SIG-M5 (cell line): Measurements from ENCODE around the gene CHST11.

Experiments
- DNase-seq: peaks from one replicate; lab custom pipeline; 2025; lab: John Stamatoyannopoulos, UW

The CHST11 gene

DNA sequence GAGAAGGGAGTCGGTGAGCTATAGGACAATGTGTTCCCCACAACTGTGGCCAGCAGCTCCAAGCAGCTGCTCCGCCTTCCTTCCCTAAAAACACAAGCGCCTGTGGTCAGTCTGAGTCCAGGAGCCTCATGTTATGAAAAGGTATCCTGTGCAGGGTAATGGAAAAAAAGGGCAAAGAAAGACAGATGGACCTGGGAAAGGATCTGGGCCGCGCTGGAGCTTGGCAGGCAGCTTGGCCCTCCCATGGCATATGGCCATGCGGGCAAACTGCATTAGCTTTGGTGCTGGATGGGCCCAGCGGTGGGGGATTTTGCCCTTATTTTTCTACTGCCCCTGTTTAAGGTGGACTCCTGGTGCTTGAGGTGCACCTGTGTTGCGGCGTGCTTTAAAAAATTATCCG lies 23.7 kb upstream of the CHST11 start:
- no peak for DNase-seq

DNA sequence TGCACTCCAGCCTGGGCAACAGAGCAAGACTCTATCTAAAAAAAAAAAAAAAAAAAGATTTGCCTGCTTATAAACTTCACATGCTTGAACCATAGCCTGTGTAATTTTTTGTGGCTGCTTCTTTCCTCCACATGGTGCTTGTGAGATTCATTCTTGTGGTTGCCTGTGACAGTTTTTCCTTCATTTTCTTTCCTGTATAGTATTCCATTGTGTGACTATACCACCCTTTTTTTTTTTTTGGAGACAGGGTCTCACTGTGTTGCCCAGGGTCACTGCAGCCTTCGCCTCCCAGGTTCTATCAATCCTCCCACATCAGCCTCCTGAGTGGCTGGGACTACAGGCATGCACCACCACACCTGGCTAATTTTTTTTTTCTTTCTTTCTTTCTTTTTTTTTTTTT lies 22.6 kb upstream of the CHST11 start:
- no peak for DNase-seq

GRCh38 chr12:104435175-104435574 lies 21.6 kb upstream of the CHST11 start:
- DNase-seq, result no peak

DNA sequence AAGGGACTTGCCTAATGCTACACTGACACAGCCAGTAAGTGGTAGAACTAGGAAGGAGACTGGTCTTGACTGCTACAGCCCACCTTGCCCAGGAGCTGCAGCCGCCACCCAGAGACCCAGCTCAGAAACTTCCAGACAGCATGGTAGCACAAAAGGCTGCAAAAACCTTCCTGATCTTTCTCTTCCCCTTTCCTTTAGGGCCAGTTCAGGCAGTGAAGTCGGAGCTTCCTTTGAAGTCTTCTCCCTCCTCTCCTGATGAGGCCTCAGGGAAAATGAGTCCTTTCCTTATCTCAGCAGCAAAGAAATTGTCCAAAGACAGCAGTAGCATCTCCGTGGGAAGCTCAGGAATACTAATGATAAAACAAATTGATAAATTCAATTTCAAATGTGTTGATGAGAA lies 21.0 kb upstream of the CHST11 start:
- no peak for DNase-seq

DNA sequence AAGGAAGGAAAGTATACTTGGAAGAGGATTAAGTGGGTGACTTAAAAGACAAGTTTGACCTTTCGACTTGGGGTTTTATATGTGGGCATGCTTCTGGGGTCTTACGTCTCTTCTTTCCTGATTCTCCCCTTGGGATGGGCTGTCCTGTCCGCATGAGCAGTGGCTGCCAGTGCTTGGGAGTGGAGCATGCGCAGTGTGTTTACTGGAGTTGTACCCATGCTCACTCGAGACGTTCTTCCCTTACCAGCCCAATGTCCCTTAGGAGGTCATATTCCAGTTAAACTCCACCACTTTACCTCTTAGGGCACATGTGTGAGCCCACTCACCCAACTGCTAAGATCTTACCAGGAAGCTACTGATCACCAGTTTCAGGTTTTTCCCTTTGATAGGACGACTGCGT lies 20.0 kb upstream of the CHST11 start:
- DNase-seq, result no peak

DNA sequence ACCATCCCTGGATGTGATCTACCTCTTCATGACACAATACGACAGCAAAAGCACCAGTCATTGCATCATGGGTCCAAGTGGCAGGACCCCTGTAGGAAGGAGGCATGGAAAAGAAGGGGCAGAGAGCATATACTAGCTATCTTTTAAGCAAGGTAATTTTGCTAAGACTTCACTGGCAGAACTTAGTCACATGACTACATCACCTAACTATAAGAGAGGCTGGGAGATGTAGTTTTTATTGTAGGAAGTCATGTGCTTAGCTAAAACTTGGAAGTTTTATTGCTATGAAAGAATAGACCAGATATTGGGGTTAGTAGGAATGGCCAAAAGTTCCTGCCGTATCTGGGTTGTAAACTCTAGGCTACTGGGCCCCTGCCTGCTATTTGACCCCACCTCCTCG lies 18.6 kb upstream of the CHST11 start:
- DNase-seq, result no peak

GRCh38 chr12:104439137-104439536 lies 17.6 kb upstream of the CHST11 start:
- no peak for DNase-seq

- no peak for DNase-seq
Observed at GRCh38 chr12:104443008-104443407, 13.7 kb upstream of the CHST11 start.

DNA sequence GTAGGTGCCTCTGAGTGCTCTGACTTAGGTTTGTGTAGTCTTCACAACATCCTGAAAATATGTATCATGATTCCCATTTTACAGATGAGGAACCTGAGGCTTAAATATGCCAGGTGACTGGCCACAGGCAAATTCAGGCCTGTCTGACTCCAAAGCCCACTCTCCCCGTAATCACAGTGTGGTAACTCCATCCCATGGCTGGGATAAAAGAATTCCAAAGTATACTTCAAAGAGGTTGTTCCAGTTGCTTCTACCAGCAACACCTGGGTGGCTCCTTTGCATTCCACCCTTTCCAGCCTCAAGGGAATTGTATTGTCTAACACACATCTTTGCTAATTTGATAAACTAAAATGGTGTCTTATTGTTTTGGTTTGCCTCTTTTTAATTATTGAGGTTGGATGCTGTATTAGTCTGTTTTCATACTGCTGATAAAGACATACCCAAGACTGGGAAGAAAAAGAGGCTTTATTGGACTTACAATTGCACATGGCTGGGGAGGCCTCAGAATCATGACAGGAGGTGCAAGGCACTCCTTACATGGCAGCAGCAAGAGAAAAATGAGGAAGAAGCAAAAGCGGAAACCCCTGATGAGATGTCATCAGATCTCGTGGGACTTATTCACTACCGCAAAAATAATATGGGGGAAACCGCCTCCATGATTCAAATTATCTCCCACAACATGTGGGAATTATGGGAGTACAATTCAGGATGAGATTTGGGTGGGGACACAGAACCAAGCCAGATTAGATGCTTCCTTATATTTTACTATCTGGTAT lies 9.9 kb upstream of the CHST11 start:
- no peak for DNase-seq

GRCh38 chr12:104448031-104448430 lies 8.7 kb upstream of the CHST11 start:
- no peak for DNase-seq

- no peak for DNase-seq
Observed at GRCh38 chr12:104448451-104448850, 8.3 kb upstream of the CHST11 start.

GRCh38 chr12:104450700-104451099 lies 6.0 kb upstream of the CHST11 start:
- no peak for DNase-seq

GRCh38 chr12:104452087-104452486 lies 4.7 kb upstream of the CHST11 start:
- no peak for DNase-seq

DNA sequence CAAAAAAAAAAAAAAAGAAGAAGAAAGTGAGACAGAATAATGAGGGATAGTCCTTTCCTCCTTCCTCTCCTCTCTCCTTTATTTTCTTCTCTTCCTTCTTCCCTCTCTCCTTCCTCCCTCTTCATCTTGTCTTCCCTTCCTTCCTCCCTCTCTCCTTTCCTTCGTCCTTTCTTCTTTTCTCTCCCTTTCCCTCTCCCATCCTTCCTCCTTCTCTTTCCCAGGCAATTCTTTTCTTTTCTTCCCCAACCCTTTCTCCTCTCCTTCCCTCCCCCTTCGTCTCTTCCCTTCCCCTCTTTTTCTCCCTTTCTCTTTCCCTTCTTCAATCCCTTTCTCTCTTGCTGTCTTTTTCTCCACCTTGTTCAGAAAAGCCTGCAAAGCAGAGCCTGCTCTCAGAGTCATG lies 3.6 kb upstream of the CHST11 start:
- DNase-seq, result no peak

DNA sequence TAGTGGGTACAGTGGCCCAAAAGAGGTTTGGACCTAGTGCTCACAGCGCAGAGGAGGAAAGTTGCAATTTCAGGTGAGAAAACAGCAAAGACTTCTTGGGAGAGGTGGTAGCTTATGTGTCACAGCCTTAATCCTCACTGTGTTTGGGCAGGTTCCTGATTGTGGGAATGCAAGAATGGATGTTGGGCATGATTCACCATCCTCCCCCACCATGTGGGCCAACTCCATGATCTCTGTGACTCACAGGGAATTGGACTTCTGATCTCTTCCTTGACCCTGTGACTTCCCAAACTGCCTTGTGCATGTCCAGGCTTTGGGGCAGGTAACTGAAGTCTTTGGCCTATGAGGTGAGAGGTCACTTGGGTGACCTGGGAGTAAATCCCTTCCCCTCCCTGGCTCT lies 1.8 kb upstream of the CHST11 start:
- no peak for DNase-seq

DNA sequence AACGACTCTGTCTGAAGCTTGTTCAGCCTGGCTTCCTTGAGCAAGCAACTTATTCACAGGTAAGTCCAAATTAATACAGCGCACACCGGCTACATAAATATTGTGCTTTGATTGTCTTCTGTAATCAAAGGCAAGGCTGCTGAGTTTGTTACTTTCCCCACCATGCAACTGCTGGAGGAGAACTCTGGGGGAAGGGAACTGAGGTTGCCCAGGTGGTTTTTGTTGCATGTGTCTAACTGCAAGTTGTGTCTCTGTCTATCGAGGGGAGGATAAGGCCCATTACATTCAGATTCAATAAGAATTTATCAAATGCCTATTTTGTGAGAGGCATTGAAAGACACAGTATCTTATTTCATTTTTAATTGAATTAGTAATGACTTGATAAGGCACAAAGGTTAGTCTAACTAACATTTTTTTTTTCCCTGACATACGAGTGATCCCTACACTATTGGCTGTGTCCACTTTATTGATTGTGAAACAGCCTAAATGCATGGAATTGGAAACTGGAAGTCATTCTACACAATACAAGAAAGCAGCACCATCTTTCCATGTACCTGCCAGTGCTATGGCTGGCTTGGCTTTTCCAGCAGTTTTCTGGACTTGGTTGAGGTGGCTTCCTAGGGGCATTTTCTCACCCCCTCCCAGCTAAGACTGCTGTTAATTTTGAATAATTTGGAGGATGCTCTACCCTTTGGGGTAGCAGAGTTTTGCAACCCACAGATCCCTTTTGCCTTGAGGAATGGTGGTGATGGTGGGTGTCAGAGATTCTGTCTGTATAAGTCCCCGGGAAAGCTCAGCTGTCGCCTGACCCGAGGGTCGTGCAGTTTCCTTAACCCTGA lies 951 bp upstream of the CHST11 start:
- no peak for DNase-seq

DNA sequence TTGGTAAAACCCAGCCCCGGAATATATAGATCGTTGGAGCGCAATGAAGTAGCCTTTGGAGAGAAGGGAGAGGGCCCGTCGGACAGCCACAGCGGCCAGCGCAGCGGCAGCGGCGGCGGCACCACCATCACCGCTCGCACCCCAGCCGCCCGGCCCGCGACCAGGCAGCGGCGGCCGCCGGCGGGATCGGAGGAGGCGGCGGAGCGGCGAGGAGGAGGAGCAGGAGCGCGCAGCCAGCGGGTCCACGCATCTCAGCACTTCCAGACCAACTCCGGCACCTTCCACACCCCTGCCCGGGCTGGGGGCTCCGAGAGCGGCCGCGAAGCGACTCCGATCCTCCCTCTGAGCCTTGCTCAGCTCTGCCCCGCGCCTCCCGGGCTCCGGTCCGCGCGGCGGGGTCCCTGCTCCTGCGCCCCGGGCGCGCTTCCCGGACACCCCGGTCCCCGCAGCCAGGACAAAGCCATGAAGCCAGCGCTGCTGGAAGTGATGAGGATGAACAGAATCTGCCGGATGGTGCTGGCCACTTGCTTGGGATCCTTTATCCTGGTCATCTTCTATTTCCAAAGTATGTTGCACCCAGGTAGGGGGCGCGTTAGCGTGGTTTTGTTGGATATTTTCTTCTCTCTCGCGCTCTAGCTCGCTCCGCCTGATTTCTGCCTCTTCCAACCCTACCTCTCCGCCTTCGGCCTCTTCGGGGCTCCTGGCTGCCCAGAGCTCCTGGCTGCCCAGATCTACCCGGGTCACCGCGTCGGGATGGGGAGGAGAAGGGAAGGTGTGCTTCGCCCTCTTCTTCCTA lies 400 bp downstream of the CHST11 start:
- peak; percentile 87 for DNase-seq

DNA sequence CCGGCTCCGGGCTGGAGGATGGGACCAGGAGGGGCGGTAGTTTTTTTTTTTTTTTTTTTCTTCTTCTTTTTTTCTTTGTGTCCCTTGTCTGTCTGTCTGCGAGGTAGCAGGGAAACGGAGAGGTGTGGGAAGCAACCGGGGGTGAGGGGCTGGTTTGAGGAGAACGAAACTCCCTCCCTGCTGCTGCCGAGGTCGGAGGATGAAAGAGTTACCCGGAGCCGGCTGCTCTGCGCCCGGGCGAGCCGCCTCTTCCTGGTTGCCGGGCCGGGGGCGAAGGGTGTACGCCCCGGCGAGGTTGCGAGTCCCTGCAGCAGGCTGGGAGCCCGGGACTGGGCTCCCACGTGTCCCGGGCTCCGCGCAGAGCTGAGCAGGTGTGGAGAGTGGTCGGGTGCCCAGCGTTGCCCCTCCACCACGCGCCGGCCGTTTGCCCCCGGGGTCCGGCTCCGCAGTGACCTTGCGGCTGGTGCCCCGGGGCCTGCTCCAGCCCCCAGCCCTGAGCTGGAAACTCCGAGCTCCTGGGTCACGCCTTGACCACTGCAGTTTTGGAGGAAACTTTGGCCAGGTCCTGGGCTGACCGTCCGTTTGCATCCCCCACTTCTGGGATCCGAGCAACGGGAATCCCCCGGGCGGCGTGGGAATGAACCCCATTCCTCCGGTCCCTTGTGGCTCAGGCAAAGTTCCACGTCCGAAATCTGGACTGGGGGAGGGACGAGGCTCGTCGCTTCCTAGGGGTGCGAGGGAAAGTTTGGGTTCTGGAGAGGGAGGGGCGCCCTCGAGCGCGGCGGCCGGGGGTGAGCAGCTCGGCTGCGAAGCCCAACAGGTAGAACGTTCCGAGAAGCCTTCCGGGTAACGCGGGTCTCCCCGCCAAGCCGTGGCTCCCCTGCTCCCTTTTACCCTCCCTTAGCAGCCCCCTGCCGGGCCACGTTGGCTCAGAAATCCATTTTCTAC lies 1.3 kb downstream of the CHST11 start:
- DNase-seq, result no peak

DNA sequence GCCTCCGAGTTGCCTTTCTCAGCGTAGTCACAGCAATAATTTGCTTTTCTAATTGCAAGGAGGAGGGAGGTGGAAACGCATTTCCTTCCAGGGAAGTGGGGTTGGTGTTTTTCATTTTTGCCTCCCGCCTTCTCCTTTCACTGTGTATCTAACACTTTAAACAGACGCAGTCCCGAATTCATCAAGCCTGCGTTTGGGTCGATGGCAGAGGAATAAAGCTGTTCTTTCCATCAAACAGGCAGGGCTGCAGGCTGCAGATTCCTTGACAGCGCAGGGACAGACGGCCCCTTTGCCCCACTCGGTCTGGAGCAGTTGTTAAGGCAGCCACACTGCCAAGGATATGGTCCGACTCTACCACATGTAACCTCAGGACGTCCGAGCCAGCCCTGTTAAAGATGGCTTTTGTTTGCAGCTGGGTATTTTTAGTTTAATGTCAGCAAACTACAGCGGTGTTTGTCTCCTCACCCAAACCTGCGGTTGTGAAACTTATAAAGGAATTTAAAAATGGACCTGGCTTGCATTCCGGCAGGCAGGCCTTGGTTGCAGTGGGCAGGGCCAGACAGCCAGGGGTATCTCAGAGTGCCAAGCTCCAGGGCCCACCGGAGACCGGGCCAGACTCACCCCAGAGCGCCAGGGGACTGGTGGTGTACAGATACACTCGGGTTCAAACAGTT lies 2.1 kb downstream of the CHST11 start:
- no peak for DNase-seq

GRCh38 chr12:104459368-104459909 lies 2.7 kb downstream of the CHST11 start:
- no peak for DNase-seq
